NCI-H128 (cell line): ENCODE results near the gene MYEF2.

Source experiments
- DNase-seq: peaks from one replicate; lab custom pipeline; 2025; ENCODE audit not compliant: unreplicated experiment; lab: John Stamatoyannopoulos, UW

The MYEF2 gene

GRCh38 chr15:48177766-48178647 lies at the start of gene MYEF2:
Gene MYEF2 (minus strand): TSS chr15:48178295. CDS start chr15:48178237, 58 bp downstream.
- peak; percentile 54 for DNase-seq

GRCh38 chr15:48225771-48226170 lies 47.7 kb upstream of the MYEF2 start:
- no peak for DNase-seq

- DNase-seq = no peak
Observed at GRCh38 chr15:48222627-48223026, 44.5 kb upstream of the MYEF2 start.

- no peak for DNase-seq
Observed at GRCh38 chr15:48221885-48222284, 43.8 kb upstream of the MYEF2 start.

- DNase-seq = no peak
Observed at GRCh38 chr15:48221261-48221660, 43.2 kb upstream of the MYEF2 start.

GRCh38 chr15:48205981-48206380 lies 27.9 kb upstream of the MYEF2 start, which contains the start of gene SLC12A1:
Gene SLC12A1 (plus strand): TSS chr15:48206302. CDS start chr15:48207720, 1,418 bp downstream.
- no peak for DNase-seq

- DNase-seq = no peak
Observed at GRCh38 chr15:48202068-48202467, 24.0 kb upstream of the MYEF2 start.

- DNase-seq = no peak
Observed at GRCh38 chr15:48191574-48192225, 13.6 kb upstream of the MYEF2 start, which contains the start of gene CTXN2. Gene CTXN2 (plus strand): TSS chr15:48191665. CDS start chr15:48201301, 9,636 bp downstream.

- no peak for DNase-seq
Observed at GRCh38 chr15:48190932-48191573, 13.0 kb upstream of the MYEF2 start.

- no peak for DNase-seq
Observed at GRCh38 chr15:48186271-48186670, 8.2 kb upstream of the MYEF2 start.

GRCh38 chr15:48185529-48185928 lies 7.4 kb upstream of the MYEF2 start:
- DNase-seq = no peak

GRCh38 chr15:48182749-48183148 lies 4.7 kb upstream of the MYEF2 start:
- no peak for DNase-seq

GRCh38 chr15:48178648-48178931 lies 495 bp upstream of the MYEF2 start:
- no peak for DNase-seq

GRCh38 chr15:48177383-48177765 lies 721 bp downstream of the MYEF2 start:
- no peak for DNase-seq

GRCh38 chr15:48176957-48177356 lies 1.1 kb downstream of the MYEF2 start:
- no peak for DNase-seq

- DNase-seq = no peak
Observed at GRCh38 chr15:48176112-48176511, 2.0 kb downstream of the MYEF2 start.

GRCh38 chr15:48175126-48175525 lies 3.0 kb downstream of the MYEF2 start:
- DNase-seq = no peak

GRCh38 chr15:48170981-48171380 lies 7.1 kb downstream of the MYEF2 start:
- DNase-seq = no peak

- no peak for DNase-seq
Observed at GRCh38 chr15:48168616-48169015, 9.5 kb downstream of the MYEF2 start.

GRCh38 chr15:48153526-48153925 lies 24.6 kb downstream of the MYEF2 start:
- DNase-seq = no peak

- DNase-seq = no peak
Observed at GRCh38 chr15:48149858-48150257, 28.2 kb downstream of the MYEF2 start.

- DNase-seq = no peak
Observed at GRCh38 chr15:48147358-48147757, 30.7 kb downstream of the MYEF2 start.
